Ureter (tissue), 1 donor: ENCODE results near the gene PLCH1. TPM values are rescaled to one million over a fixed set of nuclear protein-coding genes. Genes with fewer than 3 reads are reported as not detected.

Experiments used
- DNase-seq: peaks from one replicate; pipeline ENCODE4 v3.0.0-alpha.2; 2020; ENCODE audit warnings: low spot score
- total RNA-seq: library from RNA; stranded (reverse); gene quantifications from one replicate; pipeline ENCODE4 v1.2.4, GENCODE V29; 2023
- donor health status: DM: yes; HTN: yes; CAD: no.

PLCH1 gene
- total RNA-seq, 1 donor from 2014 or later = 7.8 TPM

DNA sequence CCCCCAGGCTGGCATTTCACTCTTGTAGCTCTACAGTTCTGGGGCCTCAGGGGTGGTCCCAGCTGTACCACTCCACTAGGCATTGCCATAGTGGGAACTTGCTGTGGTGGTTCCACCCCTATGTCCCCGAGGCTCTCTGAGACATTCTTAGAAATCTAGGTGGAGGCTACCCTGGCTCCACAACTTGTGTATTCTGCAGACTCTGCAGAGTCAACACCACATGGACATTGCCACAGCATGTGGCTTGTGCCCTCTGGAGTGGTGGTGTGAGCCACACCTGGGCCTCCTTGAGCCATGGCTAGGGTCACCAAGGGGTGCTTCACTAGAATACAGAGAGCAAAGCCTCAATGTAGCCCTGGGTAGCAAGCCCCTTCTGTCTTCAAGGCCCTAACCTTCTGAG is 397.0 kb downstream of the PLCH1 start:
- no peak for DNase-seq

DNA sequence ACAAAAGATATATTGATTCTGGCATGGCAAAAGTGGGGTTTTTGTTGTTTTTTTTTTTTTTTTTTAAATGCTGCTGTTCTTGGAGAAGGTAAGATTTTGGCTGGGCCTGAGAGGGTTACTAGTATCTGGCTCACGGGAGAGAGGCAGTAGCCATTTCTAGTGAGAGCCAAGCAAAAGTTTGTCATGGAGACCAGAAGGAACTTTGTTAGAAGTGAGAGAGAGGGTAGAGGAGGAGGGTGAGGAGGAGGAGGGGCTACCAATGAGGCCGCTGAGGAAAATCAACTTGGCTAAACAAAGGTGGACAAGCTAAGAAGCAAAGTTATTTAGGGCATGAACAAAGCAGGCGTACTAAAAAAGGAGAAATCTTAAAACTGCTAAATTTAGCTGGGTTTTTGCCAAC is 402.5 kb downstream of the PLCH1 start:
- no peak for DNase-seq

- DNase-seq = no peak
Observed at GRCh38 chr3:155339052-155339451, 405.8 kb downstream of the PLCH1 start.

- no peak for DNase-seq
Observed at GRCh38 chr3:155335724-155336354, 409.0 kb downstream of the PLCH1 start.

- no peak for DNase-seq
Observed at GRCh38 chr3:155334914-155335723, 409.8 kb downstream of the PLCH1 start.

DNA sequence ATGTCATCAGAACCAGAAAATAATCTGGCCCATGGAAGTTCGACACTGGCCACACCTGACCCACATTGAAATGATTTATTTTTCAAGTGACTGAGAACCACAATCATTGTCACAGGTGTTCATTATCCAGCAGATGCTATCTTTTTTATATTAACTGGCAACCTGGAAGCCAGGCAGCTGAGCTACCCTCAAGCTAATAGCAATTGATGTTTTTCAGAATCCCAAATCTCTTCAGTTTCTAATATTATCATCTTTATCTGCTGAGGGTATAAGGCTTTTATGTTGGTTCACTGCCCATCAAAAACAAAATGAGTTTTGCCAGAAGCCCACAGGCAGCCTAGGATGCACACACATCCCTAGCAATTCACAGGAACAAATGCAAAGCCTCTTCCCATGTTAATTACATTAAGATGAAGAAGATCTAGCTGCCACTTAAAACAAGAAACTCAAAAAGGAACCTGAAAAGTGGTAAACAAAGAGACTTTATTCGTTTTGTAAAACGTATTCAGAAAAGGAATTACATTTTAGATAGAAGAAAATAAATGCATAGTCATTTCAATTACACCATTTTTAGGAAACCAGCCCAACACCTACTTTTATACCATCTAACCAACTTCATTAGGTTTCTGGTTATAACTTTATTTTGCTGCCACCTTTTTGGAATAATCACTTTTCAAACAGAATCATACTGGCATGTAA is 410.5 kb downstream of the PLCH1 start:
- DNase-seq = no peak

DNA sequence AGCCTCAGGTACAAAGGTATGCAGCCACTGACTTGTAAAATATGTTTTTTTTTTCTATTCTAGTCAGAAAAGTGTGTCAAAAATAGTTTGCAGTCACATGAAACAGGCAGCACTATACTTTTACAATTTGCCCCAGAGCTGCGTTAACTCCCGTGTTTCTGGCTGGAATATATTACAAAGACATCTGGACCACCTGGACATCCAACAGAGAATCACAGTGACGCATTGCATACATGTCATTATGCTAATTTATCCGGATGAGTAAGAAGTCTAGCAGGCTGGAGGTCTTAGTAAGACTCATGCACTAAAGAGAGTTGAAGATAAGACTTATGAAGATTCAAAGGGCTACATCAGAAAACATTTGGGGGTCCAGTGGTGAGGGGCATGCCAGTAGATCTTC is 412.2 kb downstream of the PLCH1 start:
- DNase-seq = no peak

GRCh38 chr3:155331078-155331477 is 413.8 kb downstream of the PLCH1 start:
- no peak for DNase-seq

GRCh38 chr3:155330370-155330769 is 414.5 kb downstream of the PLCH1 start:
- DNase-seq = no peak

DNA sequence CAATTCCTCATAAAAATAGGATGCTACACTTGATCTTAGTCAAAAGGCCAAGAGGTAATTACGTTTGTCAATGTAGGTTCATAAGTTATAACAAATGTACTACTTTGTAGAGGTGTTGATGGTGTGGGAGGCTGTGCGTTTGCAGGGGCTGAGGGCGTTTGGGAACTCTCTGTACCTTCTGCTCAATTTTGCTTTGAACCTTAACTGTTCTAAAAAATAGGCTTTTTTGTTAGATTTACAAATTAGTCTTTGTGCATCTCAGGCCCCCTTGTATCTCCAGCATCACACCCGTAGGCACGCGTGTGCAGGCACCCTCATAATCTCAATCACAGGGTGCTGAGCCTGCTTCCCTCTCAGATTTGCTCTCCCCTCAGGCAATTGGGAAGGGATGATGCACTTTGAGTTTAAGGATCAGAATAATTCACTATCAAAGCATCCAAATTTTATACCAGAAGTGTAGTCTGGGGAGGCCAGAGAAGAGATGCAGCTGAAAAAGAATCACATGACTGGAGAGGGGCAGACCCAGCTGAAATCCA is 415.3 kb downstream of the PLCH1 start:
- DNase-seq = no peak

- DNase-seq = no peak
Observed at GRCh38 chr3:155327871-155328270, 417.0 kb downstream of the PLCH1 start.

DNA sequence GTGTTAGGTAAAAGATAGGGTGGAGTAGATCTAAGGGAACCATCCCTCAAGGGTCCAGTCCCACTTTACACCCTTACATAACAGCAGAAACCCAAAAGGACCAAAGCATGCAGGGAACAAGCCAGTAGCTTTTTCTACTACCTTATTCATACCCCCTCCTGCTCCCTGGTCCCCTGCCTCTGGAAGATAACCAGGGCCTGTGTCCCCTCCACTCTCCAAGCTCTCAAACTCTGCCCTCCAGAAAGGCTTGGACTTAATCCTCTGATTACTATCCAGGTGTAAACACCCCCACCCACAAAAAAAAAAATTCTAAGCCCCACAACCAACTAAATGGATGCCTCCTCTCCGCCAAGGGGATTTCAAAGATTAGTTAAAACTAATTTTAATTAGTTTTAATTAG is 417.4 kb downstream of the PLCH1 start:
- DNase-seq = no peak

- DNase-seq = no peak
Observed at GRCh38 chr3:155326901-155327300, 418.0 kb downstream of the PLCH1 start.

DNA sequence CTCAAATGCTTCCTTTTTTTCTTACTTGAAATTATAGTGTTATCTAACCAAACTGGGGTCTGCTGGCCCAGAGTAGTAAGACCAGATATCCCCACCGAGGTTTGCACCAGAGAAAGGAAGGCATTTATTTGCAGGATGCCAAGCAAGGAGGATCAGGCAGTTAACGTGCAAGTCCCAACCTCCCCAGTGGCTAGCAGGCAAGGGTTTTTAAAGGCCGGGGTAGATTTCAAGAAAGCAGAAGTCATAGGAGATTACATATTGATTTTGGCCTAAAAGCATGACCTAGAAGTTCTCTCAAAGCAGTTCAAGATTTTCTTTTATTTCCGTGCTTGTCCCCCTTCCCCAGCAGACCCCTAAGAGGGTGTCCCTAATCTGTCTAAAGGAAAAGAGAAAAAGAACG is 418.6 kb downstream of the PLCH1 start:
- no peak for DNase-seq

Other genes starting within 250 kb of the PLCH1 start
- 5.1 TPM for gene C3orf33, start 61.2 kb upstream of the PLCH1 start, total RNA-seq
- 39.5 TPM for gene SLC33A1, start 109.4 kb upstream of the PLCH1 start, total RNA-seq
- gene GMPS, start 125.6 kb upstream of the PLCH1 start, total RNA-seq = 49.4 TPM